H54 (cell line): ENCODE measurements around the gene OR52N5.

ENCODE experiments used
- DNase-seq: peaks from one replicate; pipeline ENCODE4 v3.0.0; 2011; ENCODE audit warnings: low spot score, mixed read lengths; ENCODE audit not compliant: insufficient read length
- FAIRE-seq: peaks from 3 replicates; lab custom pipeline; 2011; peaks lifted over from hg19 to GRCh38; lab: Jason Lieb, UNC
- POLR2A ChIP-seq: IDR thresholded peaks from 2 replicates; pipeline ENCODE4 v1.6.1; 2011; ENCODE audit warnings: low read depth, mild to moderate bottlenecking, low read length

The OR52N5 gene

DNA sequence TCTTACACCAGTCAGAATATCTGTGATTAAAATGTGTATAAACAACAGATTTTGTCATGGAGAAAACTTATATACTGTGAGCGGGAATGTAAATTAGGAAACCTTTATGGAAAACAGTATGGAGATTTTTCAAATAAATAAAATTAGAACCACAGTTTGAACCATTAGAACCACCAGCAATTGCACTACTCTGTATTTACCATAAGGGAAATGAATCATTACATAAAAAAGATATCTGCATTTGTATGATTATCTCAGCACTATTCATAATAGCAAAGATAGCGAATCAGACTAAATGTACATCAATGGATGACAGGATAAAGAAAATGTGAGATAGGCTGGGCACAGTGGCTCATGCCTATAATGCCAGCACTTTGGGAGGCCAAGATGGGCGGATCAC is 36.5 kb downstream of the OR52N5 start:
- no peak for TF ChIP-seq POLR2A
- FAIRE-seq (peak; percentile 67), DNase-seq (no peak)

DNA sequence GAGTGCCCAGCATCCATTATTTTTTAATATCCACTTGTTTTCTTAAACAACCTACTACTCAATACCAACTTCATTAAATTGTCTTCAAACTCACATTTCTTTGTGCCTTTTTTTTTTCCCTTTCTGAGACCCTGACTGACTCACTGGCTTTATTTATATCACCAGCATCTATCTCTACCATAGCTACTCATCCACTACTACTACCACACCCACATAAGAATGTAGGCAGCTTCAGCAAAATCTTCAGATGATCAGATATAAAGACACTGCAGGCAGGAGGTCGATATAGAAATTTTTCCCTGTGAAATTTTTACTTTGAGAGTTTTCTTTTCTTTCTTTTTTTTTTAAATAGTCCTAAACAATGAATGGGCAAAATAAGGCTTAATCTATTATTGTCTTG is 44.7 kb downstream of the OR52N5 start:
- FAIRE-seq (peak; percentile 57), DNase-seq (no peak)
- no peak for TF ChIP-seq POLR2A

DNA sequence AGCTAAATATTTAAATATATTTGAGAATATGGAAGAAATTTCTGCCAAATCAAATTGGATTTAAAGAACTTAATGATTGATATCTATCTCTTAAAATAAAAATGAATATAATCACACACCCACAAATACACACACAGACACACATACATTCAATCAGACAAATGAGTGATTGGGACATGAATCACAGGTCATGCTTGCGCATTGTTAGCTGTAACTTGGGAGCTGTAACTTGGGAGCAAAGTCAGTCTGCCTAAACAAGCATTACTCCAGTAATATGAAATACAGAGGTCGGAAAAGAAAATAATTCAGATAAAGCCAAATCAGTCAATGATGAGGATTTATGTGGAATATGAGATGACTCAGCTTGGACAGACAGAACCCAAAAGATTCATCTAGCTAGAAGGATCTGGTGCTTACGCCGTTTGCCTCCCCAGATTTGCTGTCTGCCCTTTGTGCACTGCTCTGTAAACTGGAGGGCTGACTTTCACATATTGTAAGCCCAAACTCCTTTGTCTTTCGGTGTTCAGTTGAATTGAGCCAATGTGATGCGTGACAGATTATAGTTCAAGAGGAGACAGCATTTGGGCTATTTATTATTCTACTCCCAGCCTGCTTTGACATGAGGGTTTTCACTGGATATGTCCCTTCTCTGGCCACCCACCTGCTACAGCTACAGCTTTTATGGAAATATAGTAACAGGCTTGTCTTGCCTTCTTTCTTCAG is 45.3 kb downstream of the OR52N5 start:
- DNase-seq (no peak), FAIRE-seq (peak; percentile 97)
- no peak for TF ChIP-seq POLR2A

DNA sequence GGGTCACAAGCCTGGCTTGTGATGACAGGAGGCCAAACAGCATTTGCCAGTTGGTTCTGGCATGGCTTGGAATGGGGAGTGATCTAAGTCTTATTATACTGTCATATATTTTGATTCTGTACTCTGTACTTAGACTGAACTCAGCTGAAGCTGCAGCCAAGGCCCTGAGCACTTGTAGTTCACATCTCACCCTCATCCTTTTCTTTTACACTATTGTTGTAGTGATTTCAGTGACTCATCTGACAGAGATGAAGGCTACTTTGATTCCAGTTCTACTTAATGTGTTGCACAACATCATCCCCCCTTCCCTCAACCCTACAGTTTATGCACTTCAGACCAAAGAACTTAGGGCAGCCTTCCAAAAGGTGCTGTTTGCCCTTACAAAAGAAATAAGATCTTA is 46.1 kb downstream of the OR52N5 start:
- no peak for DNase-seq
- FAIRE-seq, result no peak
- no peak for TF ChIP-seq POLR2A

DNA sequence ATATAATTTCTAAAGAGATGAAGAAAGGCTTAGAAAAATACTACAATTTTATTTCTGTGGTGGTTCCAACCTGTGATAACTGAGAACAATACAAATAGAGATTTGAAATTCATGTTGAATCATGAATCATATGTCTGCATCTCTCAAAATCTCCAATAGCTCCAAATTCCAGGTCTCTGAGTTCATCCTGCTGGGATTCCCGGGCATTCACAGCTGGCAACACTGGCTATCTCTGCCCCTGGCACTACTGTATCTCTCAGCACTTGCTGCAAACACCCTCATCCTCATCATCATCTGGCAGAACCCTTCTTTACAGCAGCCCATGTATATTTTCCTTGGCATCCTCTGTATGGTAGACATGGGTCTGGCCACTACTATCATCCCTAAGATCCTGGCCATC is 46.8 kb downstream of the OR52N5 start, which contains the start of gene OR56B1:
Gene OR56B1, plus strand, starts transcription at position 53 of the 400 bp plus-strand sequence. Its CDS starts 69 bp downstream, at position 122.
- TF ChIP-seq POLR2A, result no peak
- FAIRE-seq (peak; percentile 98), DNase-seq (peak; percentile 32)

DNA sequence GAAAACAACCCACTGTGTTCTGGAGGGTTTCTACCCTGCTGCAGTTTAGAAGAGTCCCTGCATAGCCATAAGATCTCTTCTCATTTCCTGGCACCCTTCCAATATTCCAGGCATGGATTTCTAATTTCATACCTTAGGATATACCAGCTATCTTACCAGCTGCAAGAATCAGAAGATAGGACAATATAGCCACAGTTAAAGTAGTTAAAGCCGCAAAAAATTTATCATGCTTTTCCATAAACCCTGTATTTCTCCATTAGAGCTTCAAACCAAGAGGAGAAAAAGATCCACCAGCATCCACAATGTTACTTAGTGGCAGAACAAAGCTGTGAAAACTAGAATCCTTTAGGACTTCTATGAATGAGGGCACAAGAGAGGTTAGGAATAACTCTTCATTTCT is 55.5 kb downstream of the OR52N5 start:
- FAIRE-seq (no peak), DNase-seq (no peak)

DNA sequence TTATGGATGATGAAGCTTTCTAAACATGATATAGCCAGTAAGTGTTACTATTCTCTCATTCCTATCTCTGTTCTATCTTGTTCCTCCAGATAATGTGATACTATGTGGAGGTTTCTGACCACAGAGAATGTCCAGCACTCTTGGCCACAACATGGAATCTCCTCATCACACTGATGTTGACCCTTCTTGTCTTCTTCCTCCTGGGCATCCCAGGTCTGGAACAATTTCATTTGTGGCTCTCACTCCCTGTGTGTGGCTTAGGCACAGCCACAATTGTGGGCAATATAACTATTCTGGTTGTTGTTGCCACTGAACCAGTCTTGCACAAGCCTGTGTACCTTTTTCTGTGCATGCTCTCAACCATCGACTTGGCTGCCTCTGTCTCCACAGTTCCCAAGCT is 56.8 kb downstream of the OR52N5 start:
- DNase-seq, result no peak
- TF ChIP-seq POLR2A, result no peak
- no peak for FAIRE-seq

More for the DNA sequence above, 55.5 kb downstream of the OR52N5 start:
- TF ChIP-seq POLR2A, result no peak
